GM19463 (cell line): ENCODE results near the gene XRCC3.
A peak's percentile ranks its signal among the peaks of the same experiment; 100 is the strongest.

Experiments used
- ATAC-seq: cut with Tn5 transposase; IDR thresholded peaks from one replicate; pipeline ENCODE4 v1.9.1; 2021; ENCODE audit warnings: mild to moderate bottlenecking, moderate library complexity; ENCODE audit not compliant: unreplicated experiment

XRCC3 gene

DNA sequence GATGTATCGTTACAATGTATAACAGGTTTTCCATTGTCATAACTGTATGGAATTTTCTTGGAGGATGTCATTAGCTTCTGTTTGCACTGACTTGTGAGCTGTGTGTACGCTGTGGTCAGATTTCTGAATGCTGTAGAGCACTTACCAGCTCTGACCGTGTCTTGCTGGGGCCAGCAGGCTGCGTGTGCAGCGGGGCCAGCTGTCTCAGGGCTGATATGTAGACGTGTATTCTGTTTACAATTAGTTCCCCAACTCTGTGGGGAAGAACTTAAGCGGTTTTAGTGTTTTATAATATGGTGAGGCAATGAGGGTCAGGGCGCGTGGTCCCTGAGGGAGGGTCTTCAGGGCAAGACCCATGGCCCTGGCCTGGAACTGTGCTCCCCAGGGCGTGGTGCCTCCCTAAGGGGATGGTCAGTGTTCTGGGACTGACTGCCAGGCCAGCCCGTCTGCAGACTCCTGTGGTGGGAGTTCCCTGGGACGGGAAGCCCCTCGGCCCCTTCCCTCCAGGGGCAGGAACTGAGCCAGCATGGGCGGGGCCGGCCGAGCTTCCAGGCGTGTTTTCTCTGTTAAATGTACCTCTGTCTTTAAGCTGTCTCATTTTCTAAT is 18.7 kb downstream of the XRCC3 start:
- ATAC-seq = no peak

DNA sequence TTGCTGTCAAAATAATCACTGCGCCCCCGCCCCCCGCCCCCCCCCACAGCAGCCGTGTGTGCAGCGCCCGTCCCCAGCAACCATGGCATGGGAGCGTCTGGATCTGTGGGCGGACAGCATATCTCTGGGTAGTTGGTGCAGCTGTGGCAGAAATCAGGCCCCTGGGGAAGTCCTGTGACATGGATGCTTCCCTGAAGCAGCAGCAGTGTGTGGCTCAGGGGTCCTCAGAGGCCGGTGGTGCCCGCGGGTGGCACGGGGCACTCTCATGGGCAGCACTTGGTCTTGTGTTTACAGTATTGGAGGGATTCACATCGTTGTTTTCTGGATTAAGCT is 19.2 kb downstream of the XRCC3 start:
- no peak for ATAC-seq

DNA sequence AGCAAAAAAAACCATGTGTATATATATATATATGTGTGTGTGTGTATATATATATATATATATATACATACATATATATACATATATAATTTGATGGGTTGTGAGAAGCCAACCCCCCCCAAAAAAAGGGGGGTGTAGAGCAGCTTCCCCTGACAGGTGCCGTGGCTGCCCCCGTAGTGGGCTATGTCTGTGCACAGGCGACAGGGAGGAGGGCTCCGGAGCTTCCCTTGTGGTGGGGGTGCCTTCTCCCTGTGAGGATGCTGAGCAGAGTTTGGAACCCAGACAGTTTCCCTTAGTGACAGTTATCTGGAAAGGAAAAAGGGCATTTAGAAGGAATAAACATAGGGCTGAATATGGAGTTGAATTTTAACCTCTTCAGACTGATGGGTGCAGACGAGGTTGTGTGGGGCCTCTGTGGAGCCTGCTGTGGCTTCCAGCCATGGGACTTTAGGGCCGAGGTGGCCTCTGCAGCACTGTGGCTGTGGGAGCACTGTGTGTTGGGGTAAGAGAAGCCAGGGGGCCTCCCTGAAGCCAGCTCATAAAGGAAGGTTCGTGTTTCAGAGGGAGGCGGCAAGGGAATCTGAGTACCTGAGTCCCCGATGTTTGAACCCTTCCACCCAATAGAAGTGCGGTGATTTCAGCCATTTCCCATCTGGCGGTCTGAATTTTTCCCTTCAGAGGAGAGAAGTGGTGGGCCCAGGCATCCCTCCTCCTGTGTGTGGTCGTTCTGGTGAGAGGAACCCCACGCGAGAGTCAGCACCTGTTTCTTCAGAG is 19.8 kb downstream of the XRCC3 start:
- no peak for ATAC-seq

DNA sequence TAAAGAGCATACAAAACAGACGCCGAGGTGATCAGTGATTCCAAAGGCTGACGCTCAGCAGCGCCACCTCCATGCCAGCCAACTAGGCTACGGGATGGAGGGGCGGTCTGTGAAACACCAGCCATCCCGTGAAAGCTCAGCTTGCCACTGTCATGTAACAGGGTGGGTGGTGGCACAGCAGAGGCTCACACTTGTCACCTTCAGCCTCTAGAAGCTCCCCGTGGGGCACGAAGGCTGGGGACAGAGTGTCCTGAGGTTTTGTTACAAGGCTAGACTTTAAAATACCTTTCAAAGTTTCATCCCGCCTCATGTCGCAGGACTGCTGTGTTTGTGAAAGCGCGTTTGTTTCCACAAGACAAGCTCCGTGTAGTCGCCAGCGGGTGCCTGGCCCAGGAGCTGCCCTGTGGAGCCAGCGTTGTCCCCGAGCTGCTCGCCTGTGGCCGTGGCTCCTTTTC is 20.7 kb downstream of the XRCC3 start:
- no peak for ATAC-seq

DNA sequence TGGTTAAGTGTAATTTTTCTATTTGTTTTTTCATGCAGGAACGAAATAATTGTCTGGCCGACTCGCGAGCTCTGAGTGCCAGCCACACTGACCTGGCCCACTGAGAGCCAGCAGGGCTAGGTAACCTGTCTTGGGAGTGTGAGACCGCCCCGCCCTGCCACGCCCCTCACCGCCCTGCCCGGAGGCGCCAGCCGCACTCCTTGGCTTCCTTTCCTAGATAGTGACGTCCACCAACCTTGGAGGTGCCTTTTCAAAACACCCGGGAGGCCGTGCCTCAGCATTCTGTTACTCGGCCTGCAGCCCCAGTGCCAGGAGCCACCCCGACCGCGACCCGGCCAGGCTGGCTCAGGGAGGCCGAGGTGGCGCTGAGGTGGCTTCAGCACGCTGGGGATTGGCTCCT is 21.7 kb downstream of the XRCC3 start:
- ATAC-seq = no peak

DNA sequence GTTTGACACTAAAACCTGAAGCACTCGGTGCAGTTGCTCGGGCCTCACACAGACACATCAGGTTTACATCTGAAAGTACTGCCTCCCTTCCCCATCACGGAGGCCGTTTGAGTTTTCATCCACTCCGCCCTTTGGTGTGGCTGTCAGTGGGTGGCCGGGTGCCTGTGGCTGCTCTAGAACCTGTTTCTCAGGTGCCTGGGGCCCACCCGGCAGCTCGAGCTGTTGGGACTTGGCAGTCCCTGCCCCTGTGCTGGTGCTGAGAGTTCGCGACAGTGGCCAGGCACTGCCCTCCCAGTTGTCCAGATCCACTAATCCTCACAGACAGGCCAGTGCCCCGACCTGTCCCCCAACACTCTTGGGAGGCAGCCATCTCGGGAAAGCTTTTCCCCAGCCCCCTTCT is 22.4 kb downstream of the XRCC3 start:
- ATAC-seq = no peak

DNA sequence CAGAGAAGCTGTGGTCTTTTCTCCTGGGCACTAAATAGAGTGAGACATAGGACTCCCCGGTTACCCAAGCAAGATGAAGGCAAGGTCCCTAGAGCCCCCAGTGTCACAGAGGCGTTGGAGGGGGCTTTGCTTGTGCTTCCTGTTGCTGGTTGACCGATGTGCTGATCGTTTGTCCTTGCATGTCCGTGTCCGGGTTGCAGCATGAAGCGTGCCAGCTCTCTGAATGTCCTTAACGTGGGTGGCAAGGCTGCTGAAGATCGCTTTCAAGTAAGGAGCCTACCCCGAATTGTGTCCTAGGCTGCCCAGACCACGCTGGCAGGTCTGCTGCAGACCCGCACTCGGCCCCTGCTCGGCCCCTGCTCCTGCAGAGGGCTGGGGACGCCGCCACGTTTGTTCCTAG is 23.1 kb downstream of the XRCC3 start:
- peak; percentile 13 for ATAC-seq

DNA sequence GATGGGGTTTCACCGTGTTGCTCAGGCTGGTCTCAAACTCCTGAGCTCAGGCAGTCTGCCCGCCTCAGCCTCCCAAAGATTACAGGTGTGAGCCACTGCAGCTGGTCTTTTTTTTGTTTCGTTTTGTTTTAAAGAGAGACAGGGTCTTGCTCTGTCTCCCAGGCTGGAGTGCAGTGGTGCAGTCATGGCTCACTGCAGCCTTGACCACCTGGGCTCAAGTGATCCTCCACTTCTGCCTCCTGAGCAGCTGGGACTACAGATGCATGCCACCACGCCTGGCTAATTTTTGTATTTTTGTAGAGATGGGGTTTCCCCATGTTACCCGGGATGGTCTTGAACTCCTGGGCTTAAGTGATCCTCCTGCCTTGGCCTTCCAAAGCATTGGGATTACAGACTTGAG is 23.6 kb downstream of the XRCC3 start:
- ATAC-seq = peak; percentile 72

DNA sequence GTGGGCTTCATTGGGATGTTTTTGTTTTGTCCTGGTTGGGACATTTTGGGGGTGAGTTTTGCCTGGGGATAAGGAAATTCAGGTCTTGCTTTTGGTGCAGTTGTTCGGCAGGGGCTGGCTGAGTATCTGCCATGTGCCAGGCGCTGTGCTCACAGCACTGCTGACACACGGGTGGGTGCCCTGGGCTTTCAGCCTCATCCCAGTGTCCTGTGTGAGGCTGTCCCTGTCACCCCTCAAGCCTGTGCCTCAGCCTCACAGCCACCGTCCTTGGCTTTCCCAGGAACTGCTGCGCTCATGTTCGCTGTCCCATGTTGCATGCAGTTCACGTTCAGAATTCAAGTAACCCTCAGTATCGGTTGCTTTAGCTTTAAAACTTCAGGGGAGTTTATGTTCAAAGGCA is 24.9 kb downstream of the XRCC3 start:
- no peak for ATAC-seq

DNA sequence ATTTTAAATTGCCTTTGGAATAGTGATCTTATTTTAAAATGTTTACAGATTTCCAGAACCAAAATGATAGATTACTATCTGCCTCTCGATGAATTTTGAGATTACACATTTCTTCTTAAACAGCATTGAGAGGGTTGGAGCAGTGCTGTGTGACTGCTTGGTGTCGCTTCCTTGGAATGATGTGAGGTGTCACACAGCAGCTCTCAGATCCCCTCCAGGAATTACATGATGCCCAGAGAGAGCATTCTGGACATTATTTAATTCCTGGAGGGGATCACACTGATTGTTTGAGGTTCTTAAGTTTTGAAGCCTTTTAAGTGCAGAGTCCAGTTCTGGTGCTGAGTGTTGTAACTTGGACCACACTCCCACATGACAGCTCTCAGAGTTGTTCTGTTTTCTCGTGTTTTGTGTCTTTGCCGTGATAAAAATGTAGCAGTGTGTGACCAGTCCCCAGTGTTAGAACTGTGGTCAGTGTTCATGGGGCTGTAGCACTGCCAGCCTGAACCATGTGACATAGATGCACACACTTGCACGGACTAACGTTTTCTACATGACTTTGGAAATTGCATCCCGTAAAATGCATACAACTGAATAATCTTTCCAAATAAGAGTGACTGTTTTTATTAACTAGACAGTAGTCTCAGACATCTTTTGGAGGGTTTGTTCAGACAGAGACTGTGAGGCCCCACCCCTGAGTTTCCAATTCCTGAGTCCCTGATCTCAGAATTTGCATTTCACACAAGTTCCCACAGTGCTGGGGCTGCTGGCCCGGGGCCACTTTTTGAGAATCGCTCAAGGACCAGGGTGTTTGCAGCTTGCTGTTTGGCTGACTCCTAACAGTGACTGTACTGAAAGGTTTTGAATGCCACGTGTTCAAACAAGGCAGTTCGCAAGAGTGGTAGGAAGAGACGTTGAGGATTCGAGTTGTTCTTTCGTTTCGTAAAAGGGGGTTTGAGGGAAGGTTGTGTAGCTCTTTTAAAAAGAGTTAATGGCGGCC is 26.0 kb downstream of the XRCC3 start:
- ATAC-seq = peak; percentile 59

DNA sequence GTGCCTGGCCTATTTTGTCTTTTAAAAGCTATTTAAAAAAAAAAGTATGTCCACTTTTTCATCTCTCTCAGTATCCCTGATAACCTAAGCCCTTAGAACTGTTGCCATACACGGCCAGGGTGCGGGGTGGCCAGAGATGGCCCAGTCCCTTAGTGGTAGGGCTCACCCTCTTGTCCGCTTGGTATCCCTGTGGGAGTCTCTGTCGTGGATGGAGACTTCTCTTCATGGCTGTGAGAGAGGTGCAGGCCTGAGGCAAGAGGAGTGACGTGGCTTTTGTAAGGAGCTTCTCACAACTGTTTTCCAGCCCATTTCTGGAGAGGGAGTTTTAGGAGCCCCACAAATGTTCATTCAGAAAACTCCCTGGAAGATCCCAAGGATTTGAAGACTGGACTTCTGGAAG is 26.8 kb downstream of the XRCC3 start:
- no peak for ATAC-seq

DNA sequence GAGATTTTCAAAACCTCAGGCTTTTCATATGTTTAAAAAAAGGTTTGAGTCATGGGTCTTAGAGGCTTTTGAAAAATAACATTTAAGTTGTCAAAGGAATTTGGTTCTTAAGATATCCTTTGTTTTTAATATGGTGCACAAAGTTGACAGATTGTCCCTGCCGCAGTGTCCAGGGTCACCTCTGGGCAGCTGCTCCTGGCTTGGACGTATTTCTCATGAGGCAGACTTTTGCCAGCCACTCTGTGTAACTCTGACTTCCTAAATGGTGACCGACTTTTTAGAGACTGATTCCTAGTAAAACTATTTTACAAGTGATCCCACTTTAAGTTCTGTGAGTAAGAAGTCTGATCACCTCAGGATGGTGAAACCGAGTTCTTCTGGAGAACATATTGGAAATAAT is 27.5 kb downstream of the XRCC3 start:
- no peak for ATAC-seq

DNA sequence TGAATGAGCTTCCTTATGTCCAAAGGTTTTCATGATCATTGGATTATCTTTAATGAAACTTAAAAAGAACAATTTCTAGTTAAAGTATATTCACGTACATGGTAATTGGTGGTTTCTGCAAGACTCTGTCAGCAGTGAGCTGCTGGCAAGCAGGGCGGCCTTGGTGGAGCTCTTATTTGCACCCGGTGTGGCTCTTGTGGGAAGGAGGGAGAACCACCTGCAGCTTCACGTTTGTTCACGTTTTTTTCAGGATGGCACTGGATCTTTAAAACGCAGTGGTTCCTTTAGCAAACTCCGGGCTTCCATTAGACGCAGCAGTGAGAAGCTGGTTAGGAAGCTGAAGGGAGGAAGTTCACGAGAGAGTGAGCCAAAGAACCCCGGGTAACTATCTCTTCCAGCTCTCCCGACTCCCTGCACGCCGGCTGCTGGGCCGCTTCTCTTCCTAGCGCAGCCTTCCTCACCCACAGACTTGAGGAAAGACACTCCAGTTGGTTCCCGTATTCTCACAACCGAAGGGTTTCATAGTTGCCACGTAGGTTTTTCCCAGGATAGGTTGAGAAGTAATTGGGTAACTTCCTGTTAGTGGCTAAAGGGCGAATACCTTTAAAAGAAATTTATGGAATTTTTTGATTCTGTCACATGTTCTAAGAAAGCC is 28.3 kb downstream of the XRCC3 start:
- no peak for ATAC-seq

DNA sequence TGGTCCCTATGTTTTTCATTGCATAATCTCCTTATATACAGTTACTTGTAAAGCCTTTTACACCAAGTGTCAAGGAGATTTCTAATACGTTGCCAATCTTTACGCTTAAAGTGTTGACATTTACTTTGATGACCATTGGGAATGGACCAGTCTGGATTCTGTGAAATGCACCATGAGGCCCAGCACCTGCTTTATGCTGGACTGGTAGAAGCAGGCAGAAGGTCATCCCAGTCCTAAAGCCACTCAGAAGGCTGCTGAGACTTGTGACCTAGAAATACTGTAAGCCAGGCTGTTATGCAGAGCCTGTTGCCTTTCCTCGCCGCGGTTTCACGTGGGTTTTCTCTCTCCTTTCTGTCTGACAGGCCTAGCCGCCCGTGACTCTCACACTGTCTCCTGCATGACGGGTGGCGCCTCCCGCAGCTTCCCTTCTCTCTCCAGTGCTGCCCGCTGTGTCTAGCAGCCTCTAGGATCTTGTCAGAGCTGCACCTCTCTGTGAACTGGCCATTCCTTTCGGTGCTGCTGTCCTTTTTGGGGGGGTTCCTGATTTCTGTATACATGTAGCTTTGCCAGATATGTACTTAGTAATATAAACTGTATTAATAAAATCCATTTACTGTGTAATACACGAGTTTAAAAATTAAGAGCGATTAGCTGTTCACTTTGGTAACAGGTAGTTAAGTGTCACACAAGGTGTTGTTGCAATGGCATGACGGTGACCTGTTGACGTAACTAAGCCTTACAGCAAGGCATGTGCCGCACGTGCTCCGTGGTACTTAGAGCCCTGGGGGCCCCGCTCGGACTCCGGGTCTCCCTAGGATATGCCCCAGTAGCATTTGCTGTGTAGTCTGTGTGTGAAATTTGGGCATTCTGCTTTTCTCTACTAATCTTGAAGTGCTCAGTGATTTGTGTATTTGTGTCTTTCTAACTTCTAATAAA is 29.7 kb downstream of the XRCC3 start:
- no peak for ATAC-seq

DNA sequence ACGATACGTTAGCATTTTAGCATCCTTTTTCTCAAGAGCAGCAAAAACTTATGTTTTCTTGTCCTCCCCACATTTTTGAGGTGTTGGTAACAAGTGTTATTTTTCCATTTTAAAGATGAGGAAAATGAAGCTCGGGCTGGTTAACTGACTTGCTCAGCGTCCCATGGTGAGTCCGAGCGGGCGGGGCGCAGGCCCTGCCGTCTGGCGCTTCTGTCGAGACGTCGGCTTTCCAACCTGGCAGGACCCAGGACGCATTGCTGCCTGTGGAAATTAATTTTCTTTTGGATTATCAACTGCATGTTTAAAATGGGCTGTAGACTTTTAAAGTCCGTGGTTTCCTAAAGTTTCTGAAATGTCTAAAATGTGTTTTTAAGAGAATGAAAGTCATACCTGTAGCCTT is 30.4 kb downstream of the XRCC3 start:
- ATAC-seq = no peak

DNA sequence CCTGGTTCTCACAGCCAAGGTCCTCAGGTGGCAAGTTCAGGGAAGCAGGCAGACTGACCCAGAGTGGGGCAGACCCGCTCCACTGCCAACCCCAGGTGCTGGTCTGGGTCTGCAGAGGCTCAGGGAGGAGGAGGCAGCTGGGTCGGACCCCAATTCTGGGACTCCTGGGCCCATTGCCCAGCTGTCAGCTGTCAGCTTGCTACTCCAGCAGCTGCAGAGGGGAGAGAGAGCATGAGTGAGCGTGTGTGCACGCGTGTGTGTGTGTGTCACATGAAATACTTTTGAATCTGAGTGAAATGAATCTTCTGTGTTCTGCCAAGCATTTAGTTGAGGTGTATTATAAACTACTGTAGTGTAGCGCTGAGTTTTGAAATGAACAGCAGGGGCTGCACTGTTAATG is 30.8 kb downstream of the XRCC3 start:
- no peak for ATAC-seq

DNA sequence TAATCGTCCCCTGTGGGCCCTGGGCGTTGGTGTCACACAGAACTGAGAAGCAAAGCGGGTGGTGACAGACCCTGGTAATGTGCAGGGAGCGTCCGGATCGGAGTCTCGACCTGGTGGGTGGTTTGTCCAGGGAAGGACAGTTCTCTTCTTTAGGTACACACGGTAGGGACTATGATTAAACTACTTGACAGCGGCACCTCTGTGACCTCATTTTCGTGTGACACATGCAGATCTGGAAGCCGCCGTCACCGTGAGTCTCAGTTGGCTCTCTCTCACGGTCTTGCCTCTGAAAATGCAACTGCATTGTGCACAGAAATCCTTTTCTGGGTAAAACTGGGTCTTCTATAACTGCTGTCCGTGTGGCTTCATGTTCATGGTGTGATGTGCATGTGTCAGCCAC is 32.1 kb downstream of the XRCC3 start:
- ATAC-seq = no peak

DNA sequence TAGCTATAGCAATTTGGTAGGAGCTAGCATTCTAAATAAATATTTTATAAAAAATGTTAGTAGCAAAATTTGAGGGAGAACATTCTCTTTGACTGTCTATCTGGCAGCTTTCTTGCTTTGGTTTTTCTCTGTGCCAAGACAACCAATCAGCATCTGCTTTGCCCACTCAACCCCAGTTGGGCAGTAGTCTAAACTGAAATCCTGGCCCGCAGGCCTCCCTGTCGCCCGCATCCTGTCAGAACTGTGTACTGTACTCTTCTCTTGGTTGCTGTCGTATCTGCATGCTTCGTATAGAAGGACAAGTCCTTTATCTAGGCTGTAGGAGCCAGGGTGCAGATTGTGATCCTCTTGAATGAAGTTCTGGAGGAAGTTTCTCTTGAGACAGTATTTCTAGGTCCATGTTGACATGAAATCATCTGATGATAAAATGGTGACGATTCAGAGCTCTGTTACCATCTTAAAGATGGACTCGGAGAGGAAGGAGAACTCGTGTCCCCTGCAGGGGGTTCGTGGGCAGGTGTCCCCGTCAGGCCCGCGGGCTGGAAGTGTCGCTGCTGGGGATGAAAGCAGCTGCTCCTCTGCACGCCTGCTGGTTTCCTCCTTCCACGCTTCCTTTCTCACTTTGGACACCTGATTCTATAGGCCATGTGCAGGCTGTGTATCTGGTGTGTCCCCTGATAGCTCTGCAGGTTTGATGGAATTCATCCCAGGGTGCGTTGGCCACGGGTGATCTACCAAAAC is 34.6 kb downstream of the XRCC3 start:
- no peak for ATAC-seq

DNA sequence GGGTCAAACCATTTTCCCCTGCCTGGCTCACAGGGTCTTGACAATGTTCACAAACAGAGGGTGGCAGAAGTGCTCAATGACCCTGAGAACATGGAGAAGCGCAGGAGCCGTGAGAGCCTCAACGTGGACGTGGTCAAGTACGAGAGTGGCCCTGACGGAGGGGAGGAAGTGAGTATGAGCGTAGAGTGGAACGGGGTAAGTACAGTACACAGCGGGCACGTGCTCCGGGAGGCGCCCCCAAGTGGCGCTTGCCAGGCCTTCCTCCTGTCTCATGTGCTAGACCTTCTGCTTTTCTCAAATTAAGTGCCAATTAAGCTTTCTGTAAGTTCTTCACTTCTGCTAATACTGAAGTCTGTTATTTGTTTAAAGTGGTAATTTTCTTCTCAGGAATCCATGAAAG is 35.9 kb downstream of the XRCC3 start:
- ATAC-seq = peak; percentile 63
